SK-N-SH treated with all-trans-retinoic acid at 6 μM for 48 hours (cell line): ENCODE results near the gene MYH6.

Experiments
- POU6F1 ChIP-seq: fragments of 250-450 bp; sonication (Bioruptor Pico); IDR thresholded peaks from 2 replicates; pipeline ENCODE4 v1.8.0; 2021; ENCODE audit warnings: low read depth, mild to moderate bottlenecking, moderate library complexity, borderline replicate concordance
- RARB ChIP-seq: fragments of 250-450 bp; sonication (Bioruptor Pico); IDR thresholded peaks from 2 replicates; pipeline ENCODE4 v1.8.0; 2021; ENCODE audit warnings: mild to moderate bottlenecking, moderate library complexity
- SNAI2 ChIP-seq: fragments of 250-450 bp; sonication (Bioruptor Pico); IDR thresholded peaks from 2 replicates; pipeline ENCODE4 v1.5.0; 2020; ENCODE audit warnings: mild to moderate bottlenecking, moderate library complexity
- TCF4 ChIP-seq: fragments of 250-450 bp; sonication (Bioruptor Pico); IDR thresholded peaks from 2 replicates; pipeline ENCODE4 v1.8.0; 2021; ENCODE audit warnings: mild to moderate bottlenecking, moderate library complexity, borderline replicate concordance
- ZFP30 ChIP-seq: fragments of 450-650 bp; formaldehyde crosslinking; IDR thresholded peaks from 2 replicates; pipeline ENCODE4 v1.5.0; 2022; ENCODE audit warnings: mild to moderate bottlenecking, moderate library complexity
- TF ChIP-seq, protein P1 (sequence below): fragments of 250-450 bp; sonication (Bioruptor Pico); IDR thresholded peaks from 2 replicates; pipeline ENCODE4 v1.8.0; 2020; ENCODE audit warnings: mild to moderate bottlenecking, moderate library complexity, borderline replicate concordance

DNA sequence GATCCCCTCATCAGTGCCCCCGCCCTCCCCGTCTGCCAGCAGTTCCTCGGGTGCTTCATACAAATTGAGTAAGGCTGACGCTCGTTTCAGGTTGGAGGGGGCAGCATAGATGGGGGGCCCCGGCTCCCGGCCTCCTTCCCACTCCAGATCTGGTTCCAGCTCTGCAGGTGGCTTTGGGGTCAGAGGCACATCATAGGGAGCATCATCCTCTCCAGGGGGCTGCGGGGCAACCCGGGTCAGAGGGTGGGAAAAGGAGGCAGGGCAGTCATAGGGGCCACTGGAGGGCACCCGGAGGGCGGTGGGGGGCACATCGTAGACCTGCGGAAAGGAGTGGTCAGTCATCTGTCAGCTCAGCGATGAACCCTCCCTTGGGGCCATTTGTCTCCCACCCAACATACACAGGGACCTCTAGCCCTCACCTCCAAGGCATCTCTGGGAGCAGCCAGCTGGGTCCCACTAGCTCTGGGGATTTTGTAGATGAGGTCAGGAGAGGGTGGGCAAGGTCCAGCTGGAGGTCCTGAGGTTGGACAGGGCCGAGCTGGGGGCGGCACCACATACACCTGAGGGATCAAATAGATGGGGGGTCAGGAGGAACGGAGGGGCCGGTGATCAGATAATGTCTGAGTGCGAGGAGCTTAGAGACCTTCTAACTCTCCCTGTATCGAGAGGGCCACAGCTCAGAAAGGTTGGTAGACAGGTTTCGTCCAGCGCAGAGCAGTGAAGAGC lies 48.2 kb downstream of the MYH6 start:
- no peak for TF ChIP-seq RARB (CRISPR knock-in tag)
- TF ChIP-seq ZFP30 (CRISPR knock-in tag) = no peak
- TF ChIP-seq, protein P1, sequence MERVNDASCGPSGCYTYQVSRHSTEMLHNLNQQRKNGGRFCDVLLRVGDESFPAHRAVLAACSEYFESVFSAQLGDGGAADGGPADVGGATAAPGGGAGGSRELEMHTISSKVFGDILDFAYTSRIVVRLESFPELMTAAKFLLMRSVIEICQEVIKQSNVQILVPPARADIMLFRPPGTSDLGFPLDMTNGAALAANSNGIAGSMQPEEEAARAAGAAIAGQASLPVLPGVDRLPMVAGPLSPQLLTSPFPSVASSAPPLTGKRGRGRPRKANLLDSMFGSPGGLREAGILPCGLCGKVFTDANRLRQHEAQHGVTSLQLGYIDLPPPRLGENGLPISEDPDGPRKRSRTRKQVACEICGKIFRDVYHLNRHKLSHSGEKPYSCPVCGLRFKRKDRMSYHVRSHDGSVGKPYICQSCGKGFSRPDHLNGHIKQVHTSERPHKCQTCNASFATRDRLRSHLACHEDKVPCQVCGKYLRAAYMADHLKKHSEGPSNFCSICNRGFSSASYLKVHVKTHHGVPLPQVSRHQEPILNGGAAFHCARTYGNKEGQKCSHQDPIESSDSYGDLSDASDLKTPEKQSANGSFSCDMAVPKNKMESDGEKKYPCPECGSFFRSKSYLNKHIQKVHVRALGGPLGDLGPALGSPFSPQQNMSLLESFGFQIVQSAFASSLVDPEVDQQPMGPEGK (CRISPR knock-in tag) = no peak
- no peak for TF ChIP-seq SNAI2
- TF ChIP-seq POU6F1 (CRISPR knock-in tag) = no peak
- no peak for TF ChIP-seq TCF4 (CRISPR knock-in tag)
